Activated T-cell treated with anti-CD3 and anti-CD28 coated beads, Interleukin-2, amount 50 U/mL, for 48 hours (primary cell): ENCODE measurements around the gene PRTFDC1.
"Not testable (repeated sequence)": the region's sequence is repeated elsewhere in the genome, so short reads cannot be mapped to it uniquely, and the experiment has no call there.

Experiments used
- DNase-seq, 2 experiments: peaks; one replicate each; pipeline ENCODE4 v3.0.0-alpha.2; 2020

Gene PRTFDC1

DNA sequence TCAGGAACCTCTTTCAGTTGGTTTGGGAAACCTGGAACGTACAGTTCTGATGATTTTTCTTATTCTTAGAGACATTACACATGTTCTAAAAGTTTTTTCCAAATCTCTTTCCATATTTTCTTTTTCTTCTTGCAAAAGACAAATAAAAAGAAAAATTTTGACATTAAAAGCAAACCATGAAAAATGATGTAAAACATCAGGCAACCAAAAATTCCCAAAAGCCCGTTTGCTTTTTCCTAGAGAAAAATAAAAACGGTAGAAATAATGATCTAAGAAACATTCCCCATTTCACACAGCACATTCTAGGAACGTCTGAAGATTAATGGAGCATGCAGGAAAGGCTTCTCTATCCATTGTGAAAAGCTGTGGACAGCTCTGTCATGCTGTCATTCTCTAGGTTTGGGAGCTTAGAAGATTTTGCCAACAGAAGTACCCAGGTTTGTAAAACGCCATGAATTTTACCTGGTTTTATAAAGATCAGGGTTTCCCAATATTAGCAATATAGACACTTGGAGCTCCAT is 11.2 kb upstream of the PRTFDC1 start:
- DNase-seq, result no peak

DNA sequence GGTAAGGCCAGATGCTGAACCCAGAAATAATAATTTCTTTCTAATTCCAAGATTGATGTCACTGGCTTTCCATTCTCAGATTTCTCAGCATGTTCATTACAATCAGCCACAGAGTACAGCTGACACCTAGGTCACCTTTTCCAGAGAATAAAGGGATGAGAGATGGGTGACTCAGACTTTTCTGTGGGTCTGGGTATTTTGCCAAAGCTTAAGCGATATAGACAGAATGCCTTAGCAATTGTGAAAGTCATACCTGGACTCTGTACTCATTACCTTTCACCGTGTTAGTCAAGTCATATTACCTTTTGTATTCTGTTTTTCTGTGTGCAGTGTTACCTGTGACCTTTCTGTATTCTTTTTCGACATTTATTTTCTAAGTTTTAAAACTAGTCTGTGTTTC is 10.6 kb upstream of the PRTFDC1 start:
- no peak for DNase-seq

DNA sequence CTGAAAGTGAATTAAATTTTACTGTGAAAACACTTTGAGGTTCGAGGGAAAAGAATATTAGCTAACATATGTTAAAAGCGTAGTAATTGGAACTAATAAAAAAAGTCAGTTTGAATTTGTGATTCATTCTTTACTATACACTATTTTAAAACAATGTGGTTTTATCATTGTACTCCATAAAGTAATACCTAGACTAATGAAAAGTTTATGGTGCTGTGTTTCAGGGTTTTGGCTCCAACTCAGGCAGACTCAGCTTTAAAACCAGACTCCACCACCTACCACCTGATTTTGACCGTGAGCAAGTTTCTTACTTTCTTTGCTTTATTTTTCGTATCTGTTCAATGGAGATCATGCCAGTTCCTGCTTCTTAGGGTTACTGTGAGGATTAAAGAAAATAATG is 9.2 kb upstream of the PRTFDC1 start:
- DNase-seq, result no peak

DNA sequence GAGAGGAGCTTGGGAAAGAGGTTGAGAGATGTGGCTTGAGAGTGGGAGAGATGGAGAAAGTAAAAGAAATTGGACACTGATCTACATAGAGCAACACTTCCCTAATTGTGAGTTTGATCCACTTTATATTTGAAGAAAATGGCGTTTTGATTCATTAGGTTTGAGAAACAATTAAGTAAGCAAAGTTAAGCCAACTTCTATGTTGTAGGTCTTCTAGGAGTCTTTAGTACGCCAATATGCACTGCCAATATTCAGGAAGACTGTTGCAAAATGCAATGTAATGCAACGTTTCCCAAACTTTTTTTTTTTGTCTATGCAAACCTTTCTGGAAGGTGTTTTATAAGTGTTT is 7.0 kb upstream of the PRTFDC1 start:
- no peak for DNase-seq

DNA sequence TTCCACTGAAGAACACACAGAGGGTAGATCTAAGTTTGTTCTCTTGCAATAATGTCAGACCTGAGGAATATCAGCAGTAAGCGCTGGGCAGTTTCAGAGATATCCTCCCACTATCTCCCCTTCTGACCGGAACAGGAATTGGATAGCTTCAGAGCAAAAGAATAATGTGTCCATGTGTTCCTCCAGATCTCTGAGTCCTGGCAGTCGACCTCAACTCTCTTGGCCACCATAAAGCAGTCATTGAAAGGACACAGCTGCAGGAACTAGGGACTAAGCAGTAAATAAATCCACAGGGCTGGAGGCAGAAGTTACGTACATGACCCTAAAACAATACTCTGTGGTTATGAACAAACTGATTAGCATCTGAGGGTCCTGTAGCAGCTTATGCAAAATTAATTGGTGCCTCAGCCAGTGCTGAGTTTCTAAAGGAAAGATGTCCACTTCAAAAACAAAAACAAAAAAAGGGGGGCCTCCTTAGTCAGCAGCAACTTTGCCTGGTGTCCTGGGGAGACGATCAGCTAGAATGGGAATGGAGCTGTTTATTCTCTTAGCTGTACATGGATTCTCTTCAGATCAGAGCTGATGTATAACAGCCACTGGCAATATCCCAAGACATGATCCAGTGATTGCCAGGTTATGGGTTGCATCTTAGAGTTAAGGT is 6.4 kb upstream of the PRTFDC1 start:
- no peak for DNase-seq

DNA sequence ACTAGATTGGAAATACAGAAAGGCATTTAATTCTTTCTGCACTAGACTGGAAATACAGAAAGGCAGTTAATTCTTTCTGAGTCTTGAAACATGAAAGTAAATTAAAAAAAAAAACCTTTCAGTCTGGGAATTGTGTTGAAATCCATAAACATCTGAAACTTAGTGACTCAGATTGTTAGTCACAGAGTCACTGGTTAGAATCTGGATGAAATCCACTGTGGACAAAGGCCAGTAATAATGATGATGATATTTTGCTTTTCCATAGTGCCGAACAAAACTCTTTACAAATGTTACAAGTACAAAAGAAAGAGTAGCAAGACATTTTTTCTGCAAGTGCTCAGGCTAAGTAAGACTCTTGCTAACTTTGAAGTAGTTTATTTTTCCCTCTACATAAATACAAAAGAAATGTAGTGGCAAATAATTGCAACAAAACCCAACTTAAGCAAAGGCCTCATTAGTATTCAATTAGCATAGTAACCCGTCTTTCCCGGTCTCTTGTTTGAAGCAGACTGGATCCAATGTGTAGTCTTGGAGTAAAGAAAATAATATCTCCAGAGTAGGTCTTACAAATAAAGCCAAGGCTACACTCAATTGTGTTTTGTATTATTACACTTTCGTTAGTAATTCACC is 5.8 kb upstream of the PRTFDC1 start:
- no peak for DNase-seq

DNA sequence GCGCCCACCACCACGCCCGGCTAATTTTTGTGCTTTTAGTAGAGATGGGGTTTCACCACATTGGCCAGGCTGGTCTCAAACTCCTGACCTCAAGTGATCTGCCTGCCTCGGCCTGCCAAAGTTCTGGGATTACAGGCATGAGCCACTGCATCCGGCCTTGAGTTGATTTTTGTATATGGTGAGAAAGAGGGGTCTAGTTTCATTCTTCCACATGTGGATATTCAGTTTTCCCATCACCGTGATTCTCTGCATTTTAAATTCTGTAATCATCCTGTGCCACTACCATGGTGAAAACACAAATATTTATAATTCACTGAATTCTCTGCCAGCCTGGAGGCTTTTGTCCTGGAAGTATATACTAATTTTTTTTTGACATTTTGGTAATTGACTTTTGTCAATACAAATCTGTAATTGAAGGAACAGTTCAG is 5.2 kb upstream of the PRTFDC1 start:
- DNase-seq, result not testable (repeated sequence)

DNA sequence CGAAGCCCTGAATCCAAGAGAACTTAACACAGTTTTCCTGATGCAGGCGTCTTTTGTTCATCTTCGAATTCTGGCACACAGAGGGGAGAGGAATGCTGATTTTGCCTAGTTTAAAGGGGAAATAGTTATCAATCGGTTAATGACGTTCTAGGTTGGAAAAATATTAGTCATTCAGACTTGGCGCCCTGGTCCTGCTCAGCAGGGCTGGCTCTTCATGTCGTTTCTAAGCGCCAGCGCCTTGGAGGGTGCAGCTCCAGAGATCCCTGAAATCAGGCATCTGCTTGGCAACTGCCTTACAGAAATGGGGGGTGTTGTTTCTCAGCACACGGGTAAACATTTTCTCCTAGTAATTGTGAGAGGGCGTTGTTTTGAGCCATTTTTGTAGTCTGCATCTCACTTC is 1.3 kb upstream of the PRTFDC1 start:
- DNase-seq, result no peak

DNA sequence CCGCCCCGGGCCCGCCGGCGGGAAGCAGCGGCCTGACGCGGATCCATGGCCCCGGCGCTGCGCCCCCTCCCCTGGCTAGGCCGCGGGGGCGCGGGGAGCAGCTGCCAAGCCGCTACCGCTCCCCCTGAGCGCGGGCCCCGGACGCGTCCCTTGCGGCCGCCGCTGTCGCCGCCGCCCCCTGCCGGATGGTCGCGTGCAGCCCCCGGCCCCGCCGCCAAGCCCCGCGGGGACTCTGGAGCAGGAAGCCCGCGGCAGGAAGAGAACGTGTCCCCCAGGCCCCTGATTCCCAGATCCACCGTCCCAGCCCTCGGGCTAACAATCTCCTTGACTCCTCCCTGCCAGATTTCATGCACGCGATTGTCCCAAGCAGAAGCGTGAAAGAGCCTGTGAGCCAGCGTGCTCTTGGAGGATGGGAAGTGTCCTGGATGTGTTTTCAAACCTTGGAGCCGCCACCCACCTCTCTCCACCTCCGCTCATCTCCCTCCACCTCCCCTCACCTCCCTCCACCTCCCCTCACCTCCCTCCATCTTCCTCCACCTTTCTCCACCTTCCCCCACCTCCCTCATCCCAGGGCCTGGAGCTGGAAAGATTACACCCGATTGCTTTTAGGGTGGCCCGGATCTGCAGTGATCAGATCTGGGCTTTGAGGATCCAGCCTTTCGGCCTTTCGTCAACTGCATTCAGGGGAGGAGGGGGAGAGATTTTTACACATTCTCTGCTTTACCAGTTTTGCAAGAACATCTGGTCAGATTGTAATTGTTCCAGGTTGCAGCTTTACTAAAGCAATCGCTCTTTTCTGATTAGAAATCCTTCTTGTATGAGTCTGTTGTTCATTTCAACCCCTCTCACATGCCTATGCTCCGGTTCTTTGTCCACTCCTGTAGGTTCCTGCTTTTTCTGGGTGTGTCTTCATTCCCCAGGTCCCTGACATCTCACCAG is 570 bp upstream of the PRTFDC1 start:
- DNase-seq, result peak; percentile 48 to 65

DNA sequence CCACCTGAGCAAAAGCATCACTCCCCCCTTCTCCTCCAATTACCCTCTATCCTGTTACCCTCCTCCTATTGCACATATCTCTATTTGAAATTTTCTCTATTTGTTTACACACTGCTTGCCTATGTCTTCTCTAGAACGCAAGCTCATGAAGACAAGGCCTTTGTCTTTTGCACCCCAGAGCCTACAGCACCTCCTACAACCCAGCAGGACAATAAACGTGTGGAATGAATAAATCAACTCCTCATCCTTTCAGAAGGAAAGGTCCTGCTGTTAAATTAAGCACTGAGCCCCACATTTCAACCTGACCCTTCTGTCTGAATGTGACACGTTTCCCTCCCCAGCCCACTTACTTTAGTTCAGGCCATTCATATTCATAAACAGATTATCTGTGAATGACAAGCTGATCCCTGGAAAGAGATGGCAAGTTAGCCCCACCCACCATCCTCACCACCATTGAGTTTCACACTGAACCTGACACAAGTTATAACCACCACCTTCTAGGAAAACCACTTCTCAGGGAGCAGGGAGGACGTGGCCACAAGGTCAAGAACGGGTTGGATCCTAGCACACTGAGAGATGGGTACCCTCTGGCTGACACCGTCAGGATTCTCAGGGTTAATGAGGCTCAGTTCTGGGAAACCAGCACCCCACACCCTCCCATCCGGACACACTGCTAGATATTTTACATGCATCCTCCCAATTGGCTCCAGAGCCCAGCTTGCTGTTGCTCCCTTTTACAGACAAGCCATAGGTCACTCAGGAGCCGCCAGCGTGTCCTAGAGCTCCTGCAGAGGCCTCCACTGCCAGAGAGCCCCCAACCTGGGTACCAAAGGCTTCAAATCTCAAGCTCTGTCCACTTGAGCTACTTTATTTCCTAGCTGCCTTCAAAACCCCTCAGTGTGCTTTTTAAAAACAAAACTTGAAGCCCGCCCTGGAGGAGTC is 934 bp downstream of the PRTFDC1 start:
- DNase-seq, result peak; percentile 43 to 48

DNA sequence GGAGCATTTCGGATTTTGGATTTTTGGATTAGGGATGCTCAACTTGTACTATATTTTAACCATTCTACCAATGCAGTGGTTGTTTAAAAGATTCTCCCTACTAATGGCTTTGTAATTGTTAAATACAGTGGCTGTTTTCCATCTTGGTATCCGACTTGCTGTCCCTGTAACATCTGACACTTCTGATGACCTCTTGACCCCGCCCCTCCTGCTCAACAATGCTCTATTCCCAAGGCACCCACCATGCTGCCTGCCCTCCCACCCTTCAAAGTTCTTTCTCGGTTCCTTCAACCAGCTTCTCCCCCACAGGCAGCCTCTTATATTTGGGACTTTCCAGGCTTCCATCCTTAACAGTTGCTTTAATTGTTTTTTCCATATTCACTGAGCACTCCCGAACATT is 2.0 kb downstream of the PRTFDC1 start:
- no peak for DNase-seq

DNA sequence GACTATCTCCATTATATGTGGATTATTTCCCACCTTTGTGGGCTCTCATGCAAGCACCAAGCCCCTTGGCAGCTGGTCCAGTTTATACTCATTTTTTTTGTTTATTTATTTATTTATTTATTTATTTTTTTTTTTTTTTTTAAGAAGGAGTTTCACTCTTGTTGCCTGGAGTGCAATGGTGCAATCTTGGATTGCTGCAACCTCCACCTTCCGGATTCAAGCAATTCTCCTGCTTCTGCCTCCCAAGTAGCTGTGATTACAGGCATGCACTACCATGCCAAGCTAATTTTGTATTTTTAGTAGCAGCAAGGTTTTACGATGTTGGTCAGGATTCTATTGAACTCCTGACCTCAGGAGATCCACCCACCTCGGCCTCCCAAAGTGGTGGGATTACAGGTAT is 2.8 kb downstream of the PRTFDC1 start:
- DNase-seq, result no peak

DNA sequence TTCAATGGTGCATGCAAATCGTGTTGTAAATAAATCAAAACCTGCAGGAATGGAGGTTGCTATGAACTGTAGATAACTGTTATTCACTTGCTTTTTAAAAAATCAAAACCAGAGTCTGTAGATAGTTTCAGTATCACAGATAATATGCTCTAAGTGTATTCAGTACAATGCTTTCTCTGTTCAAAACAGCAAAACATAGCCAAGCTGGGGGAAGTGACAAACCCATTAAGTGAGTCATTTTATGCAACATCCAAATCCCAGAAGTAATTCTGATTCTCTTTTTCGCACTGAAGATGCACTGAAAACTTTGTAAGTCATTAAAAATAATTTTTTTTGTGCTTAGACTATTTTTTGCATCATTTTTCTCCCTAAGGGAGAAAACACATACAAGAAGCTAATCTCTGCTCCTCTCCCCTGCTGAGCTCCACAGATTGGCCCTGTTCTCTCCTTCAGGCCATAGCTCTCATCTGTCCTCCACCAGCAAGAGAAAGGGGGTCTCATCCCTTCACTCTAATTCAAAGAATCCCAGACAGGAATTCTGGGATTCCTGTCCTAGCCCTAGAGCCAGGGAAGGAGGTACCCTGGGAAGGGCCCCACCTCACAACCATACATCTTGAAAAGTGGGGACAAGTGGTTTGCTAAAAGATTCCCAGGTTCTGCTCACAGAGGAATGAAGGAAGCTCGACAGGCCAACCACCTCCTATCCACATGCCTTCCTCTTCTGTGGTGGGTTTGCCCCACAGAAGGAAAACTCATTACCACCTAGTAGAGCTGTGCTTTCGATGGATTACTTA is 4.9 kb downstream of the PRTFDC1 start:
- DNase-seq, result no peak

DNA sequence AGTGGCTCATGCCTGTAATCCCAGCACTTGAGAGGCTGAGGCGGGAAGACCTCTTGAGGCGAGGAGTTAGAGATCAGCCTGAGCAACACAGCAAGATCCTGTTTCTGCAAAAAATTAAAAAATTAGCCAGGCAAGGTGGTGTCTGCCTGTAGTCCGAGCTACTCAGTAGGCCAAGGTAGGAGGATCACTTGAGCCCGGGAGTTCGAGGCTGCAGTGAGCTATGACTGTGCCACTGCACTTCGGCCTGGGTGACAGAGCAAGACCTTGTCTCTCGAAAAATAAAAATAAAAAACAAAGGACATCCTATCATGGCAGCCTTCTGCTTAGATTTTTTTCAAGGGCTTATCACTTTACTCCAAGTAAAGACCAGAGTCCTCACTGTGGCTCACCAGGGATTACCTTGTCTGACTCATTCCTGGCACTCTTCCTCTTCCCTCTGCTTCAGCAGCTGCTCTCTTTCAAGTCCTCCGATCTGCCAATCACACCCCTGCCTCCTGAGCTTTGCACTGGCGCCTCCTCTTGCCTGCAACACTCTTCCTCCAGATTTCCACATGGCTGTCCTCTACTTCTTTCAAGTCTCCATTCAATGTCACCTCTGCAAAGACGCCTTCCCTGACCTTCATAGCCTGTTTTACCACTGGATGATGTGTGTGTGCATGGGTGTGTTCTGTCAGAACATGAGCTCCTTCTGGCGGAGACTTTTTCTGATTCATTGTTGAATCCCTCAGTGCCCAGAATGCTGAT is 7.7 kb downstream of the PRTFDC1 start:
- no peak for DNase-seq

DNA sequence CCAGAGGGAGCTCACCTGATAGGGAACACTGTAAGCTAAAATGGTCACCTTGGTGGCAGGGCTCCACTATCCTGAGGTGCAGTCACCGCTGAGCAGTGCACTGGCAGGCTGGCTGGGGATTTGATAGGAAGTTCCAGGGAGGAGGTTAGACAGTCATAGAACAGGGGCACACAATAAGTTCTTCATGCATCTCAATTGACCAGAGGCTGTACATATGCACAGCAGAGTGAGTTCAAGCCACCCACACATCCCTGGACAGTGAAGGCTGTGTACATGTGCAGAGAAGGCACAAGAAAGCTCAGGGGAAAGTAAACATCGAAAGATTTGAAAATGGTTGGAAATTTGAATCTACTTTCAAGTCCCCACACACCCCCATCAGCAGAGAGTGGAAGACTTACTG is 13.9 kb downstream of the PRTFDC1 start:
- DNase-seq, result no peak

DNA sequence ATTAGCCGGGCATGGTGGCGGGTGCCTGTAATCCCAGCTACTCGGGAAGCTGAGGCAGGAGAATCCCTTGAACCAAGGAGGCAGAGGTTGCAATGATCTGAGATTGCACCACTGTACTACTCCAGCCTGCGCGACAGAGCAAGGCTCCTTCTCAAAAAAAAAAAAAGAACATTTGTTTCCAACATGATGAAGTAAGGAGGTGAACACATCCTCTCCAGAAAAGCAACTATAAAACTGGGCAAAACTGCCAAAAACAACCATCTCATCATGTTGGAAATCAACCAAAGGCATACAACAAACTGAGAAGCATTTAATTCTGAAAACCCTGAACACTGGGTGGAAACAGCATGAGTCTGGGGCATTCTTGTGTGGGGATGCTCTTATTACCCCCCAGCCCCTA is 14.3 kb downstream of the PRTFDC1 start:
- no peak for DNase-seq

DNA sequence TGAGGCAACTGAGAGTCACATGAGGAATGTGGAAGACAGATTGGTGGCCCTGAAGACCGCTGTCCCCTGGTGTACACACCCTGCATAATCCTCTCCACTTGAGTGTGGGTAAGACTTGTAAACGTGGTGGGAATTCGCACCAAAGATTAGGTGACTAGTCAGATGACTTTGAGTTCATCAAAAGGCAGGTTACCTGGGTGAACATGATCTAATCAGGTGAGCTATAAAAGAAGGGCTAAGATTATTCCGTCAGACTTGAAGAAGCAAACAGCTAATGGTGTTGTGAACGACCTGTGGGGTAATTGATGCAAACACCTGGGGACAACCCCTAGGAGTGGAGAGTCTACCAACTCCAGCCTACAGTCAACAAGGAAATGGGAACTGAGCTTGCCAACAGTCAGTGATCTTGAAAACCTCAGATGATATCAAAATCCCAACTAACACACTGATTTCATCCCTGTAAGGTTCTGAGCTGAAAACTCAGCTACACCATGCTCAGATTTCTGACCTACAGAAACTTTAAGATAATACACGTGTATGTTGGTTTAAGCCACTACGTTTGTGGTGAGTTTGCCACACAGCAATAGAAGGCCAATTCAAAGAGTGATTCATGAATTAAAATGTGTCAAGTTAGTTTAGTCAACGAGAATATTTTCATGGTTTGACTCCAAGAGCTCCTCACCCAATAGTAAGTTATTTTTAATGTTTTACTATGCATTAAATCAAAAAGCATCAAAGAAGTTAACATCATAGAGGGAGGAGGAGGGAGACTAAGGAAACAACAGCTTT is 16.7 kb downstream of the PRTFDC1 start:
- DNase-seq, result no peak

DNA sequence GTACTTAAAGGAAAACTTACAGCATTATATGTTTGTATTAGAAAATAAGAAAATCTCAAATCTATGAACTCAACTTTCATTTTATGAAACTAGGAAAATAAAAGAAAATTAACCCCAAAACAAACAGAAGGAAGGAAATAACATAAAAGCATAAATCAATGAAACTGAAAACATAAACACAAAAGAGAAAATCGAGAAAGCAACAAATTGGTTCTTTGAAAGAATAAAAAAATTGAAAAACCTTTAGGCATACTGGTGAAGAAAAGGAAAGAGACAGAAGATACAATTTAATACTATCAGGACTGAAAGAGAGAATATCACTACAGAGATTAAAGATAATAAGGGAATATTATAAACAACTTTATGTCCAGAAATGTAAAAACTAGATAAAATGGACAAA is 21.2 kb downstream of the PRTFDC1 start:
- DNase-seq, result no peak

DNA sequence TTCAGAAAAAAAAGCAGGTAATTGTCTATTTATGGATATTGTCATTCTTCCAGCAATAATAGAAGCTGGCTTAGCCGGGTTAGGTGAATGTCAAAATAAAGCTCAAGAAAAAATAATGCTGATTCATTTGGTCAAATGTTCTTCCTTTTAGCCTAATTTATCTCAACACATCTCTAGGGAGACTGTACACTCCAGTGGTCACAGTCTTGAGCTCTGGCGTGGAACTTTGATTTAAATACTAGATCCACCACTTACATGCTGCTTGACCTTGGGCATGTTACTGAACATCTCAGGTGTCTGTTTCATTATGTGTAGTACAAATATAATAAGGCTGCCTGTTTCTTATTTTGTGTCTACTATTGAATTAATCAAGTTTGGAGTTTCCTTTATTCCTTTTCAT is 22.0 kb downstream of the PRTFDC1 start:
- DNase-seq, result no peak

DNA sequence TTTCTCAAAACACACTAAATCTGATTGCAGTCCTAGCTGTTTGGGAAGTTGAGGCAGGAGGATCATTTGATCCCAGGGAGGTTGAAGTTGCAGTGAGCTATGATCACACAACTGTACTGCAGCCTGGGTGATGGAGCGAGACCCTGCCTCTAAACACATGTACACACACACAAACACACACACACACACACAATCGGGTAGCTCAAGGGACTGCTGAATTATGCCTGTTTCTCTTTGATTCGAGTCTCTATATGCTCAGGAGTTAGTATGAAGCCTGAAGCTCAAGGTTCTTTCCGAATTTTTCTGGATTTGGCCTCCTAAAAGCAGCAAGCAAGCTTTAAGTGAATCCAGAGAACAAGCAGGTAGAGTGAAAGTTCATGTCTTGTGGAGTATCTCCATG is 22.5 kb downstream of the PRTFDC1 start:
- no peak for DNase-seq
